GM18499 (cell line): Measurements from ENCODE around the gene ELL2.
"Not testable (repeated sequence)": the region's sequence is repeated elsewhere in the genome, so short reads cannot be mapped to it uniquely, and the experiment has no call there.

Experiments used
- ATAC-seq: cut with Tn5 transposase; IDR thresholded peaks from one replicate; pipeline ENCODE4 v1.9.1; 2021; ENCODE audit warnings: moderate number of reproducible peaks; ENCODE audit not compliant: insufficient read depth, unreplicated experiment

Gene ELL2

DNA sequence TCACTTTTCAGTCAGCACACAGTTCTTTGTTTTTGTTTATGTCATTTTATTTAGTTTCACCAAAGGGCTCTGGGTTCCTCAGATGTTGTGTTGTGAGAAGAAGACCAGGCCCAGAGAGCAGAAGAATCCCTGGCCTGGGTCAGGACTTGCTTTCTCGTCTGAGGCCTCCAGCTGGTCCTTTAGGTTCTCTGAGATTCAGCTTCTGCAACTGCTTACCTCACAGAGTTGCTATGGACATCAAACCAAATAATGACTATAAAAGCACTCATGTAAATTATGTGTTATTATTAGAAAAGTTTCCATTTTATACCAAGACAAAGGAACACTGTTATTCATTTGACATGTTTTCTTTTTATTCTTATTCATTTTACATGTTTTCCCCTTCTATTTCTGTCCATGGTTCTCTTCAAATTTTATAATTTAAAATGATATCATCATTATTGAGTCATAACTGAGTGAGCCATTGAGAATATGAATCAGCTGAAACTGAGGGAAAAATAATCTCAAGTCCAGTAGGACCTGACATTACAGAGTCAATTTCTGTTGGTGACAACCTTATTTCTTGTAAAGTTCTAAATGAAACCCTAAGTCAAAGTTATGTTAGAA, 95.1 kb downstream of the ELL2 start:
- no peak for ATAC-seq

DNA sequence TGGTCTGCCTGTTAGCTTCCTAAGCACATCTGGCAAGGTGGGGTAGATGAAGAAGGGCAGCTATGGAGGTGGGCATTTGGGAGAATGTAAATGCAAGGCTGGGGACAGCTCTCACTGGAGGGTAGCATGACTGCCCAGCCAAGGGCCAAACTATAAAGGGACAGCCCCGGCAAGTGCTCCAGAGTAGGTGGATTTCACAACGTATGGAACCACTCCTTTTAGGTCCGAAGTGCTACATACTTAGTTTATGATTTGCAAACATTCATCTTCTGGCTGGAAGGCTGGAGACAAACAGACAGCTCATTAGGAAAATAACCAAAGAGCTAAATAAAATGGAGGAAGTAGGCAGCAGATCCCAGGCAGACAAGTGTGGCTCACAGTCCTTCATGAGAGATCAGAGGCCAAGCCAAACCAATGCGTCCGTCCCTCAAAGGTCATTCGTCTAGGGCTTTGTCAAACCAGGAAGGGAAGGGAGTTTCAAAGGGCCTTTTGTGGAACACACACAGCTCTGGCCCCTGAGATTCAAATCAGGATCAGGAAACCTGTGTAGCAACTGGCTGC, 96.6 kb downstream of the ELL2 start:
- no peak for ATAC-seq

DNA sequence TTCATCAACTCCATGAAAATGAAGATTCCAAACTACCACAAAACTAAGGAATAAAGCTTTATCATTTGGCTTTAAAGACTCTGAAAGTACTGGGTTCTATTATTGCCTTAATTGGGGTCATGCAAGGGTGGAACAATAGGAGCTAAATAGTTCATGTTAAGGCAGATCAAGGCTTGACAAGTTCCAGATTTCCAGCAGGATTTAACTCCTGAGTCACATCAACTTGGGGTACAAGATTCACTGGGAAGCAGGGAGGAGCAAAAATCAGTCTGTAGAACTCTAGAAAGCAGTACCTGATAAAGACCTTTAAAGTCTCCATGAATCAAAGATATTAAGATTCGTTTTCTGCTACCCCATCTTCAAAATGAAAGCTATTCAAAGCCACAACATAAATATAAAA, 97.2 kb downstream of the ELL2 start:
- ATAC-seq = no peak

DNA sequence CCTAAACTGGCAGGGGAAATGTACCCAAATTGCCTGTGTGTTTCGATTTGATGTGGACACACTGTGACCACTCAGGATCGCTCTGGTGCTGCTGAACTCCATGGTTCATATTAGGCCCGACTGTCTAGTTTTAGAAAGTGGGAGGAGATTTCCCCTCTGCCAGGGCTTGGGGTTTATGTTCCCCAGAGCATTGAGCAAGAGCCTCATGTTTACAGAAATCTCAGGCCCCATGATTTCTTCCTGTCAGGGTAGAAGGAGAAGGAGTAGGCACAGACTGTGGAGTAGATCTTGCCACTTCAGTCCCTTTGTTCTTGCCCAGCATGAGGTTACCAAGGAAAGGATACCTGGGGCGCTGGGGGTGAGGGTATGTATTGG, 98.3 kb downstream of the ELL2 start:
- ATAC-seq = no peak

DNA sequence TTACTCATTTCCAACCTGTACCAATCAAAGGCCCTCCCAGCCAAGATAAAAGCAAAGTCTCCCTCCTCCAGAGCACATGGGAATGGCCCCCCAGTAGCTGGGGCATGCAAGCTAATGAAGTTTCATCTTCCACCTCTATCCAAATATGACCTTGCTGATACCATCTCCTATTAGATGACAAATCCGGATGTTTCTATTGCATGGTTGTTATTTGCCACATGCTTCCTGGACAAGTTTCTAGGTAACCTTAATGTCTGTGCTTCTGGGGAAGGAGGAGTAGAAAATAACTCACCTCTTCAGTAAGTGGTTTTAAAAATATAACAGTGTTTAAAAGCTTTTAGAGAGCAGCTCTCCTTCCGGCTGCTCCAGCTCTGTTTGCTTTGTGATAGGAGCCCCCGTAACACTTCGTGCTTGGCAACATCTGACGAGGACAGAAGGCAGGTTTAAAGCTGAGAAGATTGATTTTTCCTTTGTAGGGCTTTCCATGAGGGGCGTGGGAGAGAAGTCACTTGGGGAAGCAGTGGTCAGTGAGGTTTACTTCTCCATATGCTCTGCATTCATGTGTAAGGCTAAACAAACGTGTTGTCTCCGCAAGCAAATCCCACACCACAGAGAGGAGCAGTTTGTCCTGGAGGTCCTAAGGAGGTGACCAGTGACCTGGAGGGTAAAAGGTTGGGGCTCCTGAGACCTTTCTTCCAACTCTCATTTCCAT, 98.8 kb downstream of the ELL2 start:
- ATAC-seq = no peak

DNA sequence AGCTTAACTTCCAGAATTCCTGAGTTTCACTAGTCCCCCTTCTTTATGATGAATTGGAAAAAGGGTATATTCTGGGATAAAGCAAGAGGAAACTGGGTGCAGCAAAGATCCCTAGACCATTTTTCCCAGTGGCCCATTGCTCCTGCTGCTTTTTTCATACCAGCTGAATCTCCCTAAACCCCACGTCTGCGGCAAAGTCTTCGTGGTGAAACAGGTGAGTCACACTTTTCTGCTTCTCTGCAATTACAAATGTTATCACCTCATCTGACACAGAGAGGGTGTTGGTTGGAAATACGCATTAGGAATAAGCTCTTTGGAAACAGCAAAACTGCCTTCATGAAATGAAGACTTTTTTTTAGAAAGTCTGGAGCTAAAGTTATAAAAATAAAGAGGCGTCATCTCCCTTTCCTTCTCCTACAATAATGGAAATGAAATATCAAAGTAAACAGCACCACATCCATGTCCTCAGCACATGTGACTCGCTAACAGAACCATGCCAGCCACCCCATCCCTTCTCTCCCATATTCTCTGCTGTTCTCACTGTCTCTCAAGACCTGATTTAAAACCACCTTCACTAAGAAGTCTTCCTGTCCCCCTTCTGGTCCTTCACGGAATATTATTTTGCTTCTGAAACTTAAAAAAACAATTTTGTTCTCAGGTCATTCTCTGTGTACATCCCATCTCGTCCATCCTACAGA, 99.6 kb downstream of the ELL2 start:
- no peak for ATAC-seq

DNA sequence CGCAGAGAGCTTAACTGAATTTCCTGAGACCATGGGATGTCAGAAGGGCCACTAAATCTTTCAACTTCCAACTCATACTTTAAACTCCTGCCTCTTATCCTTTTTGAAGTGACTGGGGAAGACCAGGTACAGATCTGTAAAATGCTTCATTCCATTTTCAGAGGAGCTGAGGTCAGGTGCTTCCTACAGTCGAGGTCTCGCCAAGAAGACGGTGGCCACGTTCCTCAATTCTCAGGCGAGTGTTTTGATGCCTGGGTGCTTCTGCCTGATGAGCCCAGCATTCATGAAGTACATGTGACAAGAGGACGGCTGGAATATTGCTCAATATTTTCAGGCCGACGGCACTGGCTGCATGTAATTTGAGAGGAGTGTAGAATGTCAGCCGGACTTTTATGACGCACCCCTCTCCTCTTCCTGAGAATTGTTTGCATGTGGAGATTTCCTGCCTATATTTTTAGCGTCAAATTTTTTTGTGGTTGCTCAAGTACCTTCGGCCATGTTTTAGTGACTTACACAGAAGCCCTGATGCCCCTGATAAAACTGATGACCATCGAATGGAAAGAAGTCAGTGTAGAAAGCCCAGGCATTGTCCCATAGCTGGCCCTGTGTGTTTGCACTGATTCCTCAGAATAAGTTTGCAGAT, 100.3 kb downstream of the ELL2 start:
- no peak for ATAC-seq

DNA sequence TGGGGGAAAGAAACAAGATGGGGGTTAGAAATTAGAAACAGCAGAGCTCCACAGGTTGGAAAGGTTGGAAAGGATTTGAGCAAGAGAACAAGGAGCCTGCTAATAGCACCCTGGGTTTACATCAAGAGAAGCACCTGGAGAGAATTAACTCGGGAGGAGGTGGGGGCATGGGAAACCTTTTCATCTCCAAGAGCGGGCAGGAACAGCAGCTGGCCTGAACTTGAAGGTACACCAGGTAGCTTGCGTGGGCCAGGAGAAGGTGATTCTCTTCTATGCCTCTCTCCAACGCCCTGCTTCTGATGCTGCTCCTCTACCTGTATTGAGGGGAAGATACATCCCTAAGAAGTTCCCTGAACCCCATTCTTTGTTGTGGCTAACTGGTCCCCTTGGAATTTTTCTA, 102.0 kb downstream of the ELL2 start:
- ATAC-seq = no peak

DNA sequence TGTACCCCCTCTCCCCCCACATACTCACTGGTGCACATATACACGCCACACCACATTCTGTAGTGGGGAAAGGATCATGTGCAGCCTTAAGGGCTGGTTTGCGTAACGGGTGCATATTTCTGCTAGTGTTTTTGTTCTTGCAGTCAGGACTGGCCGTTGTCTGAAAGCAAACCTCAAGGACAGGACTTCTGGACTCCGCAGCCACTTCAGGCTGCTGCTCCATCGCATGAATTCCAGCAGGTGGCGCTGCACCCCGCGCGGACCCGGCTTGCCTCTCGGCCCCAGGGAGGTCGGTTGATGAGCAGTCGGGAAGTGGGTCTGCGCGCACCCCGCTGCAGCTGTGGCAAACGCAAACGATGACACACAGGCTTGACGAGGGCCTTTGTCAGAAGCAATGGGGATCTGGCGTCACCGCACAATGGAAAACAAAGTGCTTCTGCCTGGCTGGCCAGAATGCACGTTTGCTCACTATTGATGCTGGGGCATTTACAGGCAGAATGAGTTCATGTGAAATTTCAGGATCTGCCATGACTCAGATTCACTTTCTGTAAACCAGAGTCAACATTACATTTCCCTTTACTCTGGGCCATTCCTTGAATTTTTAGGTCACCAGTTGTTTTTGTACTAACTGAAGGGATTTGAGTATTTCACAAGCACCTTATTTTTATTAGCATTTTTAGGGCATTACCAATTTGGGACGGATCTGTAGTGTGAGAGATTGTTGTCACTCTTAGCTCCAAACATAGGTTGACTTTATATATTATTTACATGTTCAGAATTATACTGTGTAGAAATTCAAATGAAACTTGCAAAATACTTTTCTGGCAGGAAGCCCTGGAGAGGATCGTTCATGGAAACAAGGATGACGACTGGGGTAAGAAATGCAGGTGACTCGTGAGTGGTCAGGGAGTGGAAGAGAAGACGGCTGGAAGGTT, 102.7 kb downstream of the ELL2 start:
- peak; percentile 62 for ATAC-seq

DNA sequence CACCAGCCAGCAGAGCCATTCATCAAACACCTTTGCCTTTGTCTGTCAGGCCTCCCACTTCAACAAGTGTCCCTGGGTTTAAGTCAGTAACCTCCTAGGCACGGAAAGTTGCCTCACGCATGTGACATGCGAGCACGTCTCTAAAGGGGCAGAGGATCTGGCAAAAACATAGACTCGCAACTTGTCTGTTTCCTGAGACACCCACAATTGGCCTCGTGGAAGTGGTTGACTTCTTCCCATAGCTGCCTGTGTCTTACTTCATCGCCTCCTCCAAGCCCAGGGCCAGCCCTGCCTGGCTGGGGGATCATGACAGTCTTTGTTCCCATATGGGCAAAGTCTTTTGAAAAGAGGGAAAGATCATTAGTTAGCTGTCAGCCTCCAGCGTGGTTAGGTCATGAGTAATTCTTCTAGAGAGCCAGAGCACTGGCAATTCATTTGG, 103.6 kb downstream of the ELL2 start:
- no peak for ATAC-seq

DNA sequence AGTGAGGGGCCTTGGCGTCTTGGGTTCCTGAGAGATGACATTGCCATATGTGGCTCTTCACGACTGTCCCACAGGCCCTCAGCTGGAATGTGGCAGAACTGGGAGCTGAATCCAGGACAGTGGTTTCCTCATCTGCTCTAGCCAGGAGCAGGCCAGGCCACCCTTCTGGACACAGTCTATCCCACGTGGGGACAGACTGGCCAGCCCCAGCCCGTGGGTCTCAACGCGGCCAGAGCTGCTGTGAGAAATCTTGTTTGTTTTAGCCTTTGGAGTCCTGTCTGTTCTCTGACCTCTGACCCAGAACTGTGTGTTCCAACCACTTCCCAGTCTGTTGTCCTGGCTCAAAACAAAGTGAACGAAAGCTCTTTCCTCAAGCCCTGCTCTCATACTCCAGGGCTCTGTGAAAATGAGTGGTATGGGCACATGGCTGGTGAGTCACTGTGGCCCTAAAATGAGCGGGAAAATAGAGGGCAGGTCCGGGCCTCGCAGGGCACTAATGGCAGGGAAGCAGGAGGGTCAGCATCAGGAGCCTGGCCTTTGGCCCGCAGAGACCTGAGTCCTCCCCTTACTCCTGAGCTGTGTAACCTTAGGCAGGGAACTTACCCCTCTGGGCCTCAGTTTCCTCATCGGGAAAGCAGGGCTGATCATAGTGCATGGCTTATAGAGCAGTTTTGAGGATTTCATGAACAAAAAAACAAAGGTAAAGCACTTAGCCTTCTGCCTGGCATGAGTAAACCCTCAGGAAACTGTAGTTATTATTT, 104.3 kb downstream of the ELL2 start:
- ATAC-seq = no peak

DNA sequence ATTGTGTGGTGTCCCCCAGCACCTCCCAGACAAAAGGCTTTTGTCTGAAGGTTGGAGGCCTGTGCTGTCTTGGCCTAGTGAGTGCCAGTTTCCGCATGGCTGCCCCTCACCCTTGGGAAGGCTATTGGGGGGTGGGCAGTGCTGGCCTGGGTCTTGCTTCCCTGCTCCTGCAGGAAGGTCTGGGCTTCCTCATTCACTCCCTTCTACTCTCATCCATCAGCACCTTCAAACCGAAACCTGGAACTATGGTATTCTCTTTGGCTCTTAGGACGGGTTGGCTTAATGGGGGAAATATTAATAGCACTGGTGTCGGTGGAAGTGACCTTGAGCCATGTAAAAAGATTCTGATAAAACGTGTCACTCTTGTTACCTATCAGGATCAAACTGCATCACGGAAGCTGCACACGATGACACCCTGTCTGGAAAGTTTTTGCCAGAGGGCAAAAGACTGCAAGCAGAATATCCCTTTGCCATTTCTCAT, 105.1 kb downstream of the ELL2 start:
- no peak for ATAC-seq

DNA sequence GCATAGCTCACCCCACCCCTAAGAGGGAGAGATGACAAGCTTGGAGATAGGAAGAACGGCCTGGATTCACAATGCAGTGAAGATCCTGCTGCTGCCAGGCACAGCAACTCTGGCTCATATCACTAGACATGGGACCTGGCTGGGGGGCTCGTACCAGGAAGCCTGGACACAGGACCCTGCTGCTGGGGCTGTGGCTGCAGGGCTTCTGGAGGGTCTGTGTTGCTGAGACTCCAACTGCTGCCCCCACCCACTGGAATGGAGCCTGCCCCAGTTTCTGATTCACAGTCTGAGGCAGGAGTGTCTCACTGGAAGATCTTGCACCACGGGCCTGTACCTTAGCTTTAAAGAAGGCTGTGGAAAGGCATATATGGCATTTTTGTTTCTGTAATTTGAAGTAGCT, 108.2 kb downstream of the ELL2 start:
- ATAC-seq = no peak

DNA sequence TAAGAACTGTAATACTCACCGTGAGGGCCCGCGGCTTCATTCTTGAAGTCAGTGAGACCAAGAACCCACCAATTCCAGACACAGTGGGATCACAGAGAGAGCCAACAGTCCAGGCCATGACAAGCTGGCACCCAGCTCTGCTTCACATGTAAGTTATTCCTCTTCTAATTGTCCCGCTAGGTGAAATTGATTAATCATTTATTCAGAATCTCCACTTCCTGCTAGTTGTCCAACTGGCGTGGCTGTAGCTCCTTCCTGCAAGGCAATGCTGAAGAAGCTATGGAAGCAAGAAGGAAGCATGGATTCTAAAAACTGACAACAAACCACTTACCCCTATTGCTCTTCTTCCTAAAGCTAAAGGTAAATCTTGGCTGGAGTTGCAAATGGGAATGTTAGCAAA, 109.1 kb downstream of the ELL2 start:
- no peak for ATAC-seq

DNA sequence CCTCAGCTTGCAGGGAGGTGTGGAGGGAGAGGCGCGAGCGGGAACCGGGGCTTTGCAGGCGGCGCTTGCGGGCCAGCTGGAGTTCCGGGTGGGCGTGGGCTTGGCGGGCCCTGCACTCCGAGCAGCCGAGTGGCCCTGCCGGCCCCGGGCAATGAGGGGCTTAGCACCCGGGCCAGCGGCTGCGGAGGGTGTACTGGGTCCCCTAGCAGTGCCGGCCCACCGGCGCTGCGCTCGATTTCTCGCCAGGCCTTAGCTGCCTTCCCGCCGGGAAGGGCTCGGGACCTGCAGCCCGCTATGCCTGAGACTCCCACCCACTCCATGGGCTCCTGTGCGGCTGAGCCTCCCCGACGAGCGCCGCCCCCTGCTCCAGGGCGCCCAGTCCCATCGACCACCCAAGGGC, 110.5 kb downstream of the ELL2 start:
- ATAC-seq = not testable (repeated sequence)

DNA sequence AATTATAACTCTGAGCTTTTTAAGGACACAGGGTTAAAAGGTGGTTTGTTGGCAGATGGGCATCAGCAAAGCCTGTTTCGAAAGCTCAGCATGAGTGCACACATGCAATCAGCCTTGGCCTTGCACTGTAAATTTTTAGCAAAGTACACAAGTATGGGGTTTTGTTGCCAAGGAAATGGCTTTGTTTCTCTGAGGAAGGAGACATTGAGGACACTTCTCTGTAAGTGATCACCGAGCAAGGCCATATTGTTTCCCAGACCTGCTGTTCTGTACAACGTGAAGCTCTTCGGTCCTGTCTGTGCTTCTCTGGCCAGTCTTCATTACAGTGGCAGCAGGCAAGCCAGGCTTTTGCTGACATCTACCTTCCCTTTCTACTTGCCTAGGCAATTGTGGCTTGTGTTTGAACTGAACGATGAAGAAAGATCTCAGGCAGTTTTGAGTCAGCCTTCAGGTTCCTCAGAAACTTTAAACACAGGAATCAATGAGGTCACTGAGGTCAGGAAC, 111.2 kb downstream of the ELL2 start:
- no peak for ATAC-seq

DNA sequence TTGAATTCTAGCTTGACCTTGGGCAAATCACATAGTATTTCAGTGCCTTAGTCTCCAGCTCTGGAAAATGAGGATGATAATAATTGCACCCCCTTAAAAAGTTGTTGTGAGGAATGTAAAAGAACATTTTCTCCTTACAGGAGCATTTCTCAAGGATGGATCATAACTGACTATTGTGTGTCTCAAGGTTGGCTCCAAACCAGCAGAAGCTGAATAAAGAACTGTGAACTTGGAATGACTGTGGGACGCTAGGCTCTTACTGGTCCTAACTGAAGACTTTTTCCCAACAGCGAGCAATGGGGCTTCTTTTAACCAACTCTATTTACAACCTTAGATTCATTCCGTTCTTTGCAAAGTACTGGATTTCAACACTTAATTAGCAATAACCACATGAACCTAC, 113.0 kb downstream of the ELL2 start:
- ATAC-seq = no peak

DNA sequence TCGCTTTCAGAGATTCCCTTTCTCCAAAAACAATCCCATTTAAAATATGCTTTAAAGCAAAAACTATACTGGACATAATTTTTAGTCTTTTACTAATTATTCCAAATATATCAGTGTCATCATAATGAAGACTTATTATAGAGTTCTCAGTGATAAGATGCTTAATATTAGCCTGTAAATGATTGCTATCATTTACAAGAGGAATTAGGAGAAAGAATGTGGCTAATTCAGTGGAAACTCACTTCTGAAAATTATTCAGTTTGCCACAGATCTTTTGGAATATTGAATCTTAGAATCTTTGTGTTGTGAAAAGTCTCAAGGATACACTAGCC, 114.4 kb downstream of the ELL2 start:
- ATAC-seq = no peak
